ENCODE results near the gene COL7A1. TPM values are rescaled to one million over a fixed set of nuclear protein-coding genes. Genes with fewer than 3 reads are reported as not detected.

COL7A1 gene
- total and polyA plus RNA-seq, 2 donors (not counting 1 experiment from before 2014, with no cell fraction given): 0.75 to 2.1 TPM

- H3K79me2 ChIP-seq (ENCODE audit: control insufficient read depth, insufficient read depth, low read length): no peaks in the 10 kb centered on the region
- H3K27me3 ChIP-seq (replicated peaks in 1 of 4; ENCODE audit: control extremely low read depth in 1 of 4, control insufficient read depth in 3 of 4, insufficient read depth in 4 of 4, low read length in 3 of 4): no peaks in the 10 kb centered on the region
- H3K4me1 Mint-ChIP-seq: peaks cover 13% of the 10 kb centered on the region
- no peaks in the 10 kb centered on the region for H3K27me3 Mint-ChIP-seq
- CTCF ChIA-PET: interaction anchor here (0.6 to 1.5 kb wide), 7 partner anchors 20 to 234 kb away, joined by 3 to 4 read pairs (median 3); no protein-coding TSS in a partner anchor
- 4% methylated on average over 30 of the region's 30 CpGs for WGBS (ENCODE audit: insufficient coverage)
- peak overlapping the region; percentile 95 for H2AFZ ChIP-seq (ENCODE audit: insufficient read depth, low read depth, low read length, poor library complexity, severe bottlenecking)
- peak overlapping the region; percentile 89 for H3K4me3 Mint-ChIP-seq
- no peaks in the 10 kb centered on the region for H4K20me1 ChIP-seq (ENCODE audit: control insufficient read depth, insufficient read depth, low read length, poor library complexity, severe bottlenecking)
- no peak overlapping the region for H3K27ac Mint-ChIP-seq
- intact Hi-C loops (cut with micrococcal nuclease): loop anchor here (1.0 to 2.0 kb wide), 4 partner anchors 22 to 162 kb away; partner anchors contain the start of gene UQCRC1
- ATAC-seq (ENCODE audit: low read depth) (peak; percentile 16), DNase-seq (peak; percentile 56)
- peak overlapping the region; percentile 98 for H3K4me2 ChIP-seq (replicated peaks; ENCODE audit: low read depth, low read length, poor library complexity, severe bottlenecking)
- H3K36me3 ChIP-seq (replicated peaks in 1 of 2; ENCODE audit: control extremely low read depth in 1 of 2, control insufficient read depth in 1 of 2, extremely low read depth in 1 of 2, insufficient read depth in 2 of 2, low read length in 1 of 2): no peaks in the 10 kb centered on the region
- peaks cover 11 to 17% of the 10 kb centered on the region in 2 donors for H3K4me1 ChIP-seq (ENCODE audit: control insufficient read depth in 2 of 2, insufficient read depth in 2 of 2, low read length in 2 of 2)
- H3K9me3 Mint-ChIP-seq (ENCODE audit: insufficient read depth): no peaks in the 10 kb centered on the region
- POLR2A ChIA-PET: interaction anchor here (0.6 to 1.2 kb wide), 3 partner anchors 21 to 460 kb away, joined by 3 to 9 read pairs (median 3); partner anchors contain the start of gene QRICH1
- TF ChIP-seq CTCF (IDR thresholded peaks at IDR 0.05) (no peak), EZH2 (IDR thresholded peaks at IDR 0.05; ENCODE audit: borderline replicate concordance, insufficient read depth, low read depth, low read length, poor library complexity, severe bottlenecking) (no peak)
- H3K9me3 ChIP-seq (ENCODE audit: control extremely low read depth in 1 of 3, control insufficient read depth in 2 of 3, insufficient read depth in 1 of 3, low read length in 2 of 3): no peaks in the 10 kb centered on the region
- no peak overlapping the region for H3K27ac ChIP-seq (ENCODE audit: low read length in 2 of 2)
- peak overlapping the region; percentile 80 for H3K9ac ChIP-seq (ENCODE audit: low read length)
- peak overlapping the region; percentile 18 to 84 (median 77) for H3K4me3 ChIP-seq (ENCODE audit: control extremely low read depth in 1 of 5, extremely low read depth in 1 of 5, insufficient read depth in 1 of 5, low read depth in 2 of 5, low read length in 4 of 5)
Observed at GRCh38 chr3:48634661-48635221, 39.6 kb upstream of the COL7A1 start.

GRCh38 chr3:48633743-48634142, 38.6 kb upstream of the COL7A1 start:
- DNase-seq (no peak), ATAC-seq (ENCODE audit: low read depth) (no peak)
- Histone ChIP-seq H3K36me3 (replicated peaks in 1 of 2; ENCODE audit: control extremely low read depth in 1 of 2, control insufficient read depth in 1 of 2, extremely low read depth in 1 of 2, insufficient read depth in 2 of 2, low read length in 1 of 2) (no peaks in the 10 kb centered on the region), H3K27ac (ENCODE audit: low read length in 2 of 2) (no peak overlapping the region), H3K9ac (ENCODE audit: low read length) (no peak overlapping the region), H3K79me2 (ENCODE audit: control insufficient read depth, insufficient read depth, low read length) (no peaks in the 10 kb centered on the region), H3K9me3 (ENCODE audit: control extremely low read depth in 1 of 3, control insufficient read depth in 2 of 3, insufficient read depth in 1 of 3, low read length in 2 of 3) (no peaks in the 10 kb centered on the region), H2AFZ (ENCODE audit: insufficient read depth, low read depth, low read length, poor library complexity, severe bottlenecking) (no peak overlapping the region), H3K4me1 (ENCODE audit: control insufficient read depth in 2 of 2, insufficient read depth in 2 of 2, low read length in 2 of 2) (peaks cover 11 to 17% of the 10 kb centered on the region in 2 donors), H3K27me3 (replicated peaks in 1 of 4; ENCODE audit: control extremely low read depth in 1 of 4, control insufficient read depth in 3 of 4, insufficient read depth in 4 of 4, low read length in 3 of 4) (no peaks in the 10 kb centered on the region), H3K4me3 (ENCODE audit: control extremely low read depth in 1 of 5, extremely low read depth in 1 of 5, insufficient read depth in 1 of 5, low read depth in 2 of 5, low read length in 4 of 5) (no peak overlapping the region), H4K20me1 (ENCODE audit: control insufficient read depth, insufficient read depth, low read length, poor library complexity, severe bottlenecking) (no peaks in the 10 kb centered on the region), H3K4me2 (replicated peaks; ENCODE audit: low read depth, low read length, poor library complexity, severe bottlenecking) (no peak overlapping the region)
- no peak for TF ChIP-seq CTCF (IDR thresholded peaks at IDR 0.05)
- no peak for TF ChIP-seq EZH2 (IDR thresholded peaks at IDR 0.05; ENCODE audit: borderline replicate concordance, insufficient read depth, low read depth, low read length, poor library complexity, severe bottlenecking)
- no peaks in the 10 kb centered on the region for H3K9me3 Mint-ChIP-seq (ENCODE audit: insufficient read depth)
- peaks cover 13% of the 10 kb centered on the region for H3K4me1 Mint-ChIP-seq
- no peak overlapping the region for H3K27ac Mint-ChIP-seq
- ChIA-PET CTCF (interaction anchor here (0.9 to 1.5 kb wide), 4 partner anchors 21 to 105 kb away, joined by 3 to 4 read pairs (median 3); no protein-coding TSS in a partner anchor), POLR2A (interaction anchor here (0.5 kb wide), 1 partner anchor 159 kb away, joined by 11 read pairs; no protein-coding TSS in a partner anchor)
- intact Hi-C loops (cut with micrococcal nuclease): loop anchor here (2.0 kb wide), 1 partner anchor 161 kb away; no protein-coding TSS in a partner anchor
- peak overlapping the region; percentile 39 for H3K4me3 Mint-ChIP-seq
- H3K27me3 Mint-ChIP-seq: no peaks in the 10 kb centered on the region
- WGBS (ENCODE audit: insufficient coverage): 100% methylated on average over 1 of the region's 2 CpGs

Data from B cell (primary cell).